Skin epidermis (tissue), 12 donors: ENCODE measurements around the gene HMGB4.
A peak's percentile ranks its signal among the peaks of the same experiment; 100 is the strongest.

ENCODE experiments used
- H3K27ac ChIP-seq, 21 experiments: fragments of 200-600 bp; sonication (generic) in 11 of 21; one replicate each; pipeline ENCODE4 v1.5.0; 2020; ENCODE audit warnings: mild to moderate bottlenecking in 3 of 21, inconsistent platforms in 2 of 21, moderate library complexity in 2 of 21
- H3K4me3 ChIP-seq, 7 experiments: fragments of 200-600 bp; sonication (generic) in 2 of 7; one replicate each; pipeline ENCODE4 v1.5.0; 2020; ENCODE audit warnings: inconsistent platforms in 2 of 7, mild to moderate bottlenecking in 2 of 7, moderate library complexity in 1 of 7

Gene HMGB4

GRCh38 chr1:33844166-33844565, 19.7 kb upstream of the HMGB4 start:
- Histone ChIP-seq H3K27ac (no peak overlapping the region), H3K4me3 (no peak overlapping the region)

GRCh38 chr1:33846861-33847260, 17.0 kb upstream of the HMGB4 start:
- no peak overlapping the region for H3K27ac ChIP-seq

GRCh38 chr1:33848205-33848937, 15.5 kb upstream of the HMGB4 start:
- no peak overlapping the region for H3K27ac ChIP-seq
- H3K4me3 ChIP-seq, result no peak overlapping the region

More at GRCh38 chr1:33846861-33847260, 17.0 kb upstream of the HMGB4 start:
- no peak overlapping the region for H3K4me3 ChIP-seq

- Histone ChIP-seq H3K4me3 (no peak overlapping the region), H3K27ac (no peak overlapping the region)
These were observed 14.7 kb upstream of the HMGB4 start for GRCh38 chr1:33849211-33849610.

- no peak overlapping the region for H3K27ac ChIP-seq
- H3K4me3 ChIP-seq, result no peak overlapping the region
These were observed 13.4 kb upstream of the HMGB4 start for GRCh38 chr1:33850481-33850880.

GRCh38 chr1:33852711-33853110, 11.2 kb upstream of the HMGB4 start:
- Histone ChIP-seq H3K4me3 (no peak overlapping the region), H3K27ac (no peak overlapping the region)

GRCh38 chr1:33853431-33853830, 10.4 kb upstream of the HMGB4 start:
- no peak overlapping the region for H3K4me3 ChIP-seq
- H3K27ac ChIP-seq, result no peak overlapping the region

- H3K4me3 ChIP-seq, result no peak overlapping the region
- H3K27ac ChIP-seq, result no peak overlapping the region
These were observed 9.8 kb upstream of the HMGB4 start for GRCh38 chr1:33854091-33854490.

- Histone ChIP-seq H3K4me3 (no peak overlapping the region), H3K27ac (no peak overlapping the region)
These were observed 3.2 kb upstream of the HMGB4 start for GRCh38 chr1:33860671-33861070.

- no peak overlapping the region for H3K4me3 ChIP-seq
- H3K27ac ChIP-seq, result no peak overlapping the region
These were observed 846 bp downstream of the HMGB4 start for GRCh38 chr1:33864460-33865389.

GRCh38 chr1:33866281-33866680, 2.4 kb downstream of the HMGB4 start:
- Histone ChIP-seq H3K27ac (no peak overlapping the region), H3K4me3 (no peak overlapping the region)

- H3K4me3 ChIP-seq, result no peak overlapping the region
- H3K27ac ChIP-seq, result no peak overlapping the region
These were observed 3.8 kb downstream of the HMGB4 start for GRCh38 chr1:33867684-33868083.

- no peak overlapping the region for H3K27ac ChIP-seq
- no peak overlapping the region for H3K4me3 ChIP-seq
These were observed 8.4 kb downstream of the HMGB4 start for GRCh38 chr1:33872275-33872674.

- H3K27ac ChIP-seq, result no peak overlapping the region
- H3K4me3 ChIP-seq, result no peak overlapping the region
These were observed 8.8 kb downstream of the HMGB4 start for GRCh38 chr1:33872683-33873082.

- no peak overlapping the region for H3K27ac ChIP-seq
- no peak overlapping the region for H3K4me3 ChIP-seq
These were observed 10.8 kb downstream of the HMGB4 start for GRCh38 chr1:33874636-33875035.

- Histone ChIP-seq H3K4me3 (no peak overlapping the region), H3K27ac (no peak overlapping the region)
These were observed 12.0 kb downstream of the HMGB4 start for GRCh38 chr1:33875862-33876261.

- H3K4me3 ChIP-seq, result no peak overlapping the region
- H3K27ac ChIP-seq, result peak overlapping the region in 1 of 21 experiments; percentile 49
These were observed 13.2 kb downstream of the HMGB4 start for GRCh38 chr1:33876970-33877650.

- no peak overlapping the region for H3K4me3 ChIP-seq
- no peak overlapping the region for H3K27ac ChIP-seq
These were observed 14.5 kb downstream of the HMGB4 start for GRCh38 chr1:33878392-33878791.

- Histone ChIP-seq H3K4me3 (no peak overlapping the region), H3K27ac (no peak overlapping the region)
These were observed 16.4 kb downstream of the HMGB4 start for GRCh38 chr1:33880305-33880704.

GRCh38 chr1:33886496-33886895, 22.6 kb downstream of the HMGB4 start:
- H3K4me3 ChIP-seq, result no peak overlapping the region
- no peak overlapping the region for H3K27ac ChIP-seq
